MM.1S (cell line): ENCODE data around the gene LRRC1.

Source experiments
- DNase-seq: peaks from one replicate; pipeline ENCODE4 v3.0.0-alpha.2; 2015
- H2AFZ ChIP-seq: fragments of 300-600 bp; sonication (generic); 2 replicates; pipeline ENCODE4 v1.6.0; 2016; ENCODE audit warnings: antibody characterized with exemption, low read length
- H3F3A ChIP-seq: fragments of 300-600 bp; sonication (generic); 2 replicates; pipeline ENCODE4 v1.6.1; 2016; ENCODE audit warnings: mild to moderate bottlenecking, antibody characterized with exemption, low read length, moderate library complexity, mixed read lengths; ENCODE audit not compliant: insufficient read depth
- H3K27ac ChIP-seq: fragments of 300-600 bp; sonication (generic); 2 replicates; pipeline ENCODE4 v1.5.1; 2016; ENCODE audit warnings: mild to moderate bottlenecking, low read length
- H3K27me3 ChIP-seq: fragments of 300-600 bp; sonication (generic); replicated peaks from 2 replicates; pipeline ENCODE4 v1.6.0; 2016; ENCODE audit warnings: low read length; ENCODE audit not compliant: insufficient read depth
- H3K36me3 ChIP-seq: fragments of 300-600 bp; sonication (generic); replicated peaks from 2 replicates; pipeline ENCODE4 v1.6.1; 2016; ENCODE audit warnings: mild to moderate bottlenecking, low read length, mixed read lengths; ENCODE audit not compliant: insufficient read depth
- H3K4me1 ChIP-seq: fragments of 300-600 bp; sonication (generic); 2 replicates; pipeline ENCODE4 v1.6.1; 2016; ENCODE audit warnings: low read length, mixed read lengths
- H3K4me2 ChIP-seq: fragments of 300-600 bp; sonication (generic); 2 replicates; pipeline ENCODE4 v1.6.0; 2016; ENCODE audit warnings: low read depth, low read length
- H3K4me3 ChIP-seq: fragments of 300-600 bp; sonication (generic); 2 replicates; pipeline ENCODE4 v1.5.1; 2016; ENCODE audit warnings: low read length, mixed read lengths
- H3K79me2 ChIP-seq: fragments of 300-600 bp; sonication (generic); 2 replicates; pipeline ENCODE4 v1.6.1; 2016; ENCODE audit warnings: mixed run types, low read length, mixed read lengths
- H3K9ac ChIP-seq: fragments of 300-600 bp; sonication (generic); 2 replicates; pipeline ENCODE4 v1.6.1; 2016; ENCODE audit warnings: low read length, mixed read lengths
- H3K9me2 ChIP-seq: fragments of 300-600 bp; sonication (generic); replicated peaks from 2 replicates; pipeline ENCODE4 v1.6.1; 2016; ENCODE audit warnings: mild to moderate bottlenecking, low read length, mixed read lengths; ENCODE audit not compliant: insufficient read depth
- H3K9me3 ChIP-seq: fragments of 300-600 bp; sonication (generic); replicated peaks from 2 replicates; pipeline ENCODE4 v1.6.1; 2016; ENCODE audit warnings: mild to moderate bottlenecking, low read length, mixed read lengths; ENCODE audit not compliant: insufficient read depth
- H4K20me1 ChIP-seq: fragments of 300-600 bp; sonication (generic); 2 replicates; pipeline ENCODE4 v1.6.1; 2016; ENCODE audit warnings: mild to moderate bottlenecking, low read length, moderate library complexity, mixed read lengths; ENCODE audit not compliant: insufficient read depth
- EZH2 ChIP-seq: fragments of 300-600 bp; sonication (generic); optimal IDR thresholded peaks from 2 replicates; pipeline ENCODE3; 2017; ENCODE audit warnings: low read depth, mild to moderate bottlenecking, antibody characterized with exemption, low read length, mixed read lengths
- EZH2phosphoT487 ChIP-seq: fragments of 300-600 bp; sonication (generic); IDR thresholded peaks from 2 replicates; pipeline ENCODE4 v1.6.1; 2018; ENCODE audit warnings: antibody characterized with exemption, low read length
- TF ChIP-seq, protein P1 (sequence below): fragments of 300-600 bp; sonication (generic); IDR thresholded peaks from 2 replicates; pipeline ENCODE4 v1.5.1; 2016; ENCODE audit warnings: antibody characterized with exemption, low read length, mixed read lengths

LRRC1 gene

GRCh38 chr6:53956804-53957203, 162.0 kb downstream of the LRRC1 start:
- Histone ChIP-seq H4K20me1 (no peaks in the 10 kb centered on the region), H3K36me3 (no peaks in the 10 kb centered on the region), H3K9ac (no peak overlapping the region), H3K9me2 (no peaks in the 10 kb centered on the region), H3K4me2 (no peak overlapping the region), H3K27me3 (no peaks in the 10 kb centered on the region), H3K79me2 (no peaks in the 10 kb centered on the region), H3K9me3 (no peaks in the 10 kb centered on the region), H3K27ac (no peak overlapping the region), H3K4me1 (no peaks in the 10 kb centered on the region), H3F3A (no peaks in the 10 kb centered on the region), H3K4me3 (no peak overlapping the region), H2AFZ (no peak overlapping the region)
- TF ChIP-seq EZH2phosphoT487 (no peak), EZH2 (no peak)
- TF ChIP-seq, protein P1, sequence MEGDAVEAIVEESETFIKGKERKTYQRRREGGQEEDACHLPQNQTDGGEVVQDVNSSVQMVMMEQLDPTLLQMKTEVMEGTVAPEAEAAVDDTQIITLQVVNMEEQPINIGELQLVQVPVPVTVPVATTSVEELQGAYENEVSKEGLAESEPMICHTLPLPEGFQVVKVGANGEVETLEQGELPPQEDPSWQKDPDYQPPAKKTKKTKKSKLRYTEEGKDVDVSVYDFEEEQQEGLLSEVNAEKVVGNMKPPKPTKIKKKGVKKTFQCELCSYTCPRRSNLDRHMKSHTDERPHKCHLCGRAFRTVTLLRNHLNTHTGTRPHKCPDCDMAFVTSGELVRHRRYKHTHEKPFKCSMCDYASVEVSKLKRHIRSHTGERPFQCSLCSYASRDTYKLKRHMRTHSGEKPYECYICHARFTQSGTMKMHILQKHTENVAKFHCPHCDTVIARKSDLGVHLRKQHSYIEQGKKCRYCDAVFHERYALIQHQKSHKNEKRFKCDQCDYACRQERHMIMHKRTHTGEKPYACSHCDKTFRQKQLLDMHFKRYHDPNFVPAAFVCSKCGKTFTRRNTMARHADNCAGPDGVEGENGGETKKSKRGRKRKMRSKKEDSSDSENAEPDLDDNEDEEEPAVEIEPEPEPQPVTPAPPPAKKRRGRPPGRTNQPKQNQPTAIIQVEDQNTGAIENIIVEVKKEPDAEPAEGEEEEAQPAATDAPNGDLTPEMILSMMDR = no peak
- no peak for DNase-seq

- Histone ChIP-seq H3K9me3 (no peaks in the 10 kb centered on the region), H3K9ac (no peak overlapping the region), H3F3A (no peaks in the 10 kb centered on the region), H3K36me3 (no peaks in the 10 kb centered on the region), H3K4me3 (no peak overlapping the region), H3K27ac (no peak overlapping the region), H3K9me2 (no peaks in the 10 kb centered on the region), H3K79me2 (no peaks in the 10 kb centered on the region), H3K4me2 (no peak overlapping the region), H3K27me3 (no peaks in the 10 kb centered on the region), H3K4me1 (0 out of 2 replicates have a peak, but pooled peaks cover 2% of the 10 kb centered on the region), H2AFZ (no peak overlapping the region), H4K20me1 (no peaks in the 10 kb centered on the region)
- DNase-seq = no peak
- TF ChIP-seq, protein P1 = no peak
- TF ChIP-seq EZH2phosphoT487 = no peak
- TF ChIP-seq EZH2 = no peak
Measured at GRCh38 chr6:53959717-53960116, 164.9 kb downstream of the LRRC1 start.

GRCh38 chr6:53960311-53960710, 165.5 kb downstream of the LRRC1 start:
- H3K4me1 ChIP-seq = 0 out of 2 replicates have a peak, but pooled peaks cover 2% of the 10 kb centered on the region
- no peaks in the 10 kb centered on the region for H3K36me3 ChIP-seq
- H3K27ac ChIP-seq = no peak overlapping the region
- no peak overlapping the region for H3K4me3 ChIP-seq
- no peaks in the 10 kb centered on the region for H3K27me3 ChIP-seq
- no peaks in the 10 kb centered on the region for H3K79me2 ChIP-seq
- TF ChIP-seq EZH2 (no peak), EZH2phosphoT487 (no peak)
- TF ChIP-seq, protein P1 = no peak
- no peaks in the 10 kb centered on the region for H4K20me1 ChIP-seq
- no peak overlapping the region for H3K4me2 ChIP-seq
- H3K9ac ChIP-seq = no peak overlapping the region
- no peaks in the 10 kb centered on the region for H3K9me3 ChIP-seq
- DNase-seq = no peak
- no peaks in the 10 kb centered on the region for H3K9me2 ChIP-seq
- H3F3A ChIP-seq = no peaks in the 10 kb centered on the region
- no peak overlapping the region for H2AFZ ChIP-seq
